GM18861 (cell line): ENCODE results near the gene DNAH8.

Source experiments
- ATAC-seq: cut with Tn5 transposase; IDR thresholded peaks from one replicate; pipeline ENCODE4 v1.9.1; 2021; ENCODE audit not compliant: unreplicated experiment

Gene DNAH8

GRCh38 chr6:38738261-38738660 lies 23.1 kb downstream of the DNAH8 start:
- ATAC-seq: no peak

- ATAC-seq: no peak
Observed at GRCh38 chr6:38739532-38739931, 24.4 kb downstream of the DNAH8 start.

GRCh38 chr6:38749473-38749872 lies 34.4 kb downstream of the DNAH8 start:
- no peak for ATAC-seq

- no peak for ATAC-seq
Observed at GRCh38 chr6:38750968-38751615, 36.0 kb downstream of the DNAH8 start.

- no peak for ATAC-seq
Observed at GRCh38 chr6:38753707-38754106, 38.6 kb downstream of the DNAH8 start.

- no peak for ATAC-seq
Observed at GRCh38 chr6:38755207-38755606, 40.1 kb downstream of the DNAH8 start.

- no peak for ATAC-seq
Observed at GRCh38 chr6:38755874-38756273, 40.8 kb downstream of the DNAH8 start.

- ATAC-seq: no peak
Observed at GRCh38 chr6:38760097-38760496, 45.0 kb downstream of the DNAH8 start.

- no peak for ATAC-seq
Observed at GRCh38 chr6:38762848-38763247, 47.7 kb downstream of the DNAH8 start.

- ATAC-seq: no peak
Observed at GRCh38 chr6:38767560-38767959, 52.4 kb downstream of the DNAH8 start.

GRCh38 chr6:38773338-38773737 lies 58.2 kb downstream of the DNAH8 start:
- ATAC-seq: no peak

GRCh38 chr6:38774929-38775707 lies 60.0 kb downstream of the DNAH8 start:
- no peak for ATAC-seq

- peak; percentile 60 for ATAC-seq
Observed at GRCh38 chr6:38775870-38776269, 60.8 kb downstream of the DNAH8 start.

GRCh38 chr6:38776515-38776914 lies 61.4 kb downstream of the DNAH8 start:
- ATAC-seq: no peak

- ATAC-seq: no peak
Observed at GRCh38 chr6:38779310-38780062, 64.4 kb downstream of the DNAH8 start.

- no peak for ATAC-seq
Observed at GRCh38 chr6:38782616-38783015, 67.5 kb downstream of the DNAH8 start.

GRCh38 chr6:38783443-38784228 lies 68.5 kb downstream of the DNAH8 start:
- no peak for ATAC-seq

- ATAC-seq: no peak
Observed at GRCh38 chr6:38784506-38785235, 69.6 kb downstream of the DNAH8 start.

GRCh38 chr6:38786486-38786885 lies 71.4 kb downstream of the DNAH8 start:
- no peak for ATAC-seq

- no peak for ATAC-seq
Observed at GRCh38 chr6:38789256-38789655, 74.1 kb downstream of the DNAH8 start.
